Dedifferentiated amniotic fluid mesenchymal stem cell (primary cell): ENCODE measurements around the gene FOXF1.

Experiments used
- DNase-seq: peaks from one replicate; pipeline ENCODE4 v3.0.0-alpha.2; 2016; ENCODE audit errors: extremely low spot score

FOXF1 gene

GRCh38 chr16:86492961-86493629 lies 17.2 kb upstream of the FOXF1 start:
- DNase-seq = no peak

- no peak for DNase-seq
Observed at GRCh38 chr16:86494039-86494564, 16.2 kb upstream of the FOXF1 start.

- no peak for DNase-seq
Observed at GRCh38 chr16:86494565-86495356, 15.6 kb upstream of the FOXF1 start.

- no peak for DNase-seq
Observed at GRCh38 chr16:86495357-86495701, 15.0 kb upstream of the FOXF1 start.

- DNase-seq = no peak
Observed at GRCh38 chr16:86495756-86496261, 14.5 kb upstream of the FOXF1 start.

GRCh38 chr16:86496262-86496928 lies 13.9 kb upstream of the FOXF1 start:
- DNase-seq = no peak

GRCh38 chr16:86496929-86497461 lies 13.3 kb upstream of the FOXF1 start:
- DNase-seq = no peak

- no peak for DNase-seq
Observed at GRCh38 chr16:86497551-86498021, 12.7 kb upstream of the FOXF1 start.

GRCh38 chr16:86498155-86498670 lies 12.1 kb upstream of the FOXF1 start:
- no peak for DNase-seq

- no peak for DNase-seq
Observed at GRCh38 chr16:86498671-86499439, 11.5 kb upstream of the FOXF1 start.

- DNase-seq = no peak
Observed at GRCh38 chr16:86499440-86499786, 10.9 kb upstream of the FOXF1 start.

GRCh38 chr16:86499889-86500707 lies 10.2 kb upstream of the FOXF1 start:
- DNase-seq = no peak

GRCh38 chr16:86500708-86501510 lies 9.4 kb upstream of the FOXF1 start:
- DNase-seq = no peak

GRCh38 chr16:86501989-86502855 lies 8.1 kb upstream of the FOXF1 start:
- DNase-seq = no peak

- DNase-seq = no peak
Observed at GRCh38 chr16:86502856-86503748, 7.2 kb upstream of the FOXF1 start.

- DNase-seq = no peak
Observed at GRCh38 chr16:86503830-86504229, 6.5 kb upstream of the FOXF1 start.
